Neural progenitor cell (in vitro differentiated cells): ENCODE results near the gene BARX2.

Source experiments
- CTCF ChIP-seq: fragments of 200-600 bp; sonication (generic); IDR thresholded peaks from 2 replicates; pipeline ENCODE4 v1.5.1; 2017; ENCODE audit warnings: antibody characterized with exemption, mild to moderate bottlenecking
- EZH2phosphoT487 ChIP-seq: fragments of 200-600 bp; sonication (generic); IDR thresholded peaks from 2 replicates; pipeline ENCODE4 v1.6.1; 2017; ENCODE audit warnings: antibody characterized with exemption

- no peak for TF ChIP-seq CTCF
- TF ChIP-seq EZH2phosphoT487, result no peak
These were observed 8.8 kb downstream of the BARX2 start for GRCh38 chr11:129384415-129384814.
